Measurements from ENCODE around the gene NPY5R.

NPY5R gene

DNA sequence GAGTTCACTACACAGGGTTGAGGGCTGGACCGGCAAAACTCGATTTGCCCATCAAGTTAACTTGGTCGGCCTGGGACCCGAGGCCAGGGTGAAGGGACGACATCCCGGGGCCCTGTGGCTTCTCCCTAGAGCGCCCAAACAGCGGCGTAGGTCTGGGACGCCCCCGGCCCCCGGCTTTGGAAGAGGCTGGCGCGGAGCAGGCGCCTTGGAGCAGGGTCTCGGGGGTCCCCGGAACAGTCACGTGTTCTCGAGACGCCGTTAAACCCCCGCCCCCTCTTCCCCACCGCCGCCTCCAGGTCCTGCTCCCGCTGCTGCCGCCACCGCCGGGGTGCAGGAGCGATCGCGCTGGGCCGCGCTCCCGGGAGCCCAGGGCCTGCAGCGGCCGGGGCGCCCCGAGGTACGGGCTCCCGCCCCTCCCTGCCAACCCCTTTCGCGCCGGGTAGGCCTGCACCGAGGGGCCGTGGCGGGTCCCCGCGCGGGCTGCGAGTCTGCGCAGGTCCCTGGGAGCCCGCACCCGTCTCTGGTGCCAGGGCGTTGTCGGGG is at the start of gene NPY5R:
NPY5R (plus strand) TSS at position 289 of the 543 bp plus-strand sequence. CDS start 6,382 bp downstream, outside the sequence.
- DNase-seq (ENCODE audit: low read depth in 2 of 3, low spot score in 1 of 3), result no peak

GRCh38 chr4:163295138-163295537 is 48.6 kb upstream of the NPY5R start:
- DNase-seq (ENCODE audit: low read depth in 2 of 3, low spot score in 1 of 3), result no peak

DNA sequence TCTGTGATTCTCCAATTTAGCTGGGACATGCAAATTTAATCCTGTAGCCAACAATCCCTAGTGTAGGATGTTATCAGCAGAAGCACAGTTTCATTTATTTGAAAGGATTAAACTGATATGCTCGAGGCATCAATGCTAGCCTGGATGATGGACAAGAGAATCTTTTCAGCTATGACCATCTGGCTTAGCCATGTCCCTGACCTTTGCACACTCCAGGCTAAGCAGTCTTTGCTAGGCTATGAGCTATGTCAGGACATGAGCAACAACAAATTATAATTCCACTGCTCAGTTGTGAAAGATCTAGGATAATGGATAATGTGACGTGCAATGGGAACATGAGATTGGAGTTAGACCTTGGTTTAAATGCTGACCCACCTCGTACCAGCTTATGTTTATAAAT is 43.2 kb upstream of the NPY5R start:
- no peak for DNase-seq (ENCODE audit: low read depth in 2 of 3, low spot score in 1 of 3)

DNA sequence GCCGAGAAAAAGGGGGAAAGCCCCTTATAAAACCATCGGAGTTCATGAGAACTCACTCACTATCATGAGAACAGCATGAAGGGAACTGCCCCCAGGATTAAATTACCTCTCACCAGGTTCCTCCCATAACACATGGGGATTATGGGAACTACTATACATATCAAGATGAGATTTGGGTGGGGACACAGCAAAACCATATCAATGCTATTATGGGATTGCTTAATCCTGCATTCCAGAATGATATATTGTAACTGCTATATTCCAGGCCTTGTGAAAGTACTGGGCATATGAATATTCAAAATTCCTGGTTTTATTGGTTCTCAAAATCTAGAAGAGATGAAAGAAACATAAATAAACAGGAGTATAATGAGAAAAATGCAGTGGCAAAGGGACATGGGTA is 40.6 kb upstream of the NPY5R start:
- DNase-seq (ENCODE audit: low read depth in 2 of 3, low spot score in 1 of 3), result no peak

DNA sequence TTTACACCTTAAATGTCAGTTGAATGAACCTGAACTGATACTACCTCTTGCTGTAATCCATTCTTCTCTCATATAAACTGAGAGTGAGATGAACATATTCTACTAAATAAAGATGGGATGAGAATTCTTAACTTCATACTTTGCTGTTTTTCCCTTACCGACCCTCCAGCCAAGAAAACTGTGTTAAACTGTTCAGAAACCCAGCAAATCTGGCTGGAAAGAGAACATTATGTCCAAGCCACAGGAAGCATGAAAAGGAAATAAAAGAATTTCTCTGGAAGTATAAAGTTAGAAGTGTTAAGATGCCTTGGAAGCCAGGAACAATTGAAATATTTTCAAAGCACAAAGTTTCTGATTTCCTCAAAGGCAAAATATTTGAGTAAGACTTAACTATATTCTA is 34.2 kb upstream of the NPY5R start:
- DNase-seq (ENCODE audit: low read depth in 2 of 3, low spot score in 1 of 3), result no peak

- DNase-seq (ENCODE audit: low read depth in 2 of 3, low spot score in 1 of 3), result no peak
These were observed 26.6 kb upstream of the NPY5R start for GRCh38 chr4:163317110-163317509.

GRCh38 chr4:163330916-163331628 is 12.6 kb upstream of the NPY5R start:
- DNase-seq (ENCODE audit: low read depth in 2 of 3, low spot score in 1 of 3), result no peak

- no peak for DNase-seq (ENCODE audit: low read depth in 2 of 3, low spot score in 1 of 3)
These were observed 11.9 kb upstream of the NPY5R start for GRCh38 chr4:163331629-163332376.

GRCh38 chr4:163332526-163333406 is 10.9 kb upstream of the NPY5R start, which contains the start of gene NPY1R:
Gene NPY1R, minus strand, starts transcription at chr4:163332596. Its CDS starts 6,042 bp downstream, at chr4:163326554.
- DNase-seq (ENCODE audit: low read depth in 2 of 3, low spot score in 1 of 3), result peak; percentile 14 to 24 (median 23)

GRCh38 chr4:163335384-163335783 is 8.3 kb upstream of the NPY5R start:
- no peak for DNase-seq (ENCODE audit: low read depth in 2 of 3, low spot score in 1 of 3)

DNA sequence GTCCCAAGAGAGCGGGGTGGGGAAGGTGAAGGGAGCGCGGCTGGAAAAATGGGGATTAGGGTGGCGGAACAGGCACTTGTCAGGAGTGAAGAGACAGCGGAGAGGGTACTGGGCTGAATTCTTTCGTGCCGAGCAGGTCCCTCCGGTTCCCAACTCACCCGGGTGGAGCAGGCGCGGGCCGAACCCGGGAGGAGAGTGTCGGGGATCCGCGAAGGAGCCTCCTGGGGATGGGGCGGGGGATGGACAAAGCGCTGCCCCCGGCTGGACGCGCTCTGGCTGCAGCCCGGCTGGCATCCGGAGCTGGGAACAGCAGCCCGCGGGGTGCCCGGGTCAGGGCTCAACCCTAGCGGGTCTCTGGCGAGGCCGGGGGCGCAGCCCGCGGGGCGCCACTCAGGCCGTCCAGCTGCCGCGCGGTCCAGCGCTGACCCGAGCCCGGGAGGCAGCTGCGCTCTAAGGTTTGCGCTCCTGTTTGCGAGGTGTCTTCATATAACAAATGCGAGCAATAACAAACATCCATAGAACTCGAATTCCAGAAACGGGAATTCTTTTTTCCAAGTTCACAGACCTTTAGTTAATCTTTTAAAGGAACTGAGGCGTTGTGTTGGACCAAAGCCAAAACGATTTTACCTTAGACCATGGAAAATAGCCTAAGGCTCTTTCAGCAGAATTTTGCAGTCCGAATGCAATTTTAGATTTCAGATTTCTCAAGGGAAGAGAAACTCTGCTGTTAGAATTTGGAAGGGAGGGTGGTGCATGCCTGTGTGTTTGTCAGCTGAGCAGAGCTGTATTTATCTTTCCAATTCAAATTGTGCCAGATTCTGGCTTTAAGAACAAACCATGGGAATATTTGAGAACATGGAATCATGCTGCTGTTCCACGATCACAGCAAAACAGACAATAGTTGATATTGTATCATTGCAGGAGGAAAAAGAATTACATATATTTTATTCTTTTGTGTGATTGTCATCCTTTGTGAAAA is 744 bp downstream of the NPY5R start:
- no peak for DNase-seq (ENCODE audit: low read depth in 2 of 3, low spot score in 1 of 3)

DNA sequence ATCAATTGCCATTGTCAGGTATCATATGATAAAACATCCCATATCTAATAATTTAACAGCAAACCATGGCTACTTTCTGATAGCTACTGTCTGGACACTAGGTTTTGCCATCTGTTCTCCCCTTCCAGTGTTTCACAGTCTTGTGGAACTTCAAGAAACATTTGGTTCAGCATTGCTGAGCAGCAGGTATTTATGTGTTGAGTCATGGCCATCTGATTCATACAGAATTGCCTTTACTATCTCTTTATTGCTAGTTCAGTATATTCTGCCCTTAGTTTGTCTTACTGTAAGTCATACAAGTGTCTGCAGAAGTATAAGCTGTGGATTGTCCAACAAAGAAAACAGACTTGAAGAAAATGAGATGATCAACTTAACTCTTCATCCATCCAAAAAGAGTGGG is 7.0 kb downstream of the NPY5R start:
- DNase-seq (ENCODE audit: low read depth in 2 of 3, low spot score in 1 of 3), result no peak

- DNase-seq (ENCODE audit: low read depth in 2 of 3, low spot score in 1 of 3), result no peak
These were observed 9.4 kb downstream of the NPY5R start for GRCh38 chr4:163353054-163353453.

DNA sequence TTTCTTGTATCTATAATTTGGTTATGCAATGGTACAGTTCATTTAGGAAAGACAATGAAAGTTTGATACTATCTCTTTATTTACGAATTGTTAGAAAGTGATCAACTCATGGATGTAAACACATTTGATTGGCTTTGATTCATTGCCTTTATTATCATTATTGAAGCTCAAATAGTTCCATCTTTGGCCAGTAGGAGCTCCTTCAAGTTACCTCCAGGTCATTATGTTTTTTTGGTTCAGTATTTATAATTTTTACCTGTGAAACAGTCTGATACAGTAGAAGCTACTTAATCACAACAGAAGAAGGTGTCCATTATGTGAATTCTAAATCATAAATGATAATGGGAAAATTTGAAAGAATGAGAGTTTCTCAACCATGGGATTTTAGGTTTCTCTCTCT is 12.4 kb downstream of the NPY5R start:
- no peak for DNase-seq (ENCODE audit: low read depth in 2 of 3, low spot score in 1 of 3)

GRCh38 chr4:163367651-163368050 is 24.0 kb downstream of the NPY5R start:
- no peak for DNase-seq (ENCODE audit: low read depth in 2 of 3, low spot score in 1 of 3)

DNA sequence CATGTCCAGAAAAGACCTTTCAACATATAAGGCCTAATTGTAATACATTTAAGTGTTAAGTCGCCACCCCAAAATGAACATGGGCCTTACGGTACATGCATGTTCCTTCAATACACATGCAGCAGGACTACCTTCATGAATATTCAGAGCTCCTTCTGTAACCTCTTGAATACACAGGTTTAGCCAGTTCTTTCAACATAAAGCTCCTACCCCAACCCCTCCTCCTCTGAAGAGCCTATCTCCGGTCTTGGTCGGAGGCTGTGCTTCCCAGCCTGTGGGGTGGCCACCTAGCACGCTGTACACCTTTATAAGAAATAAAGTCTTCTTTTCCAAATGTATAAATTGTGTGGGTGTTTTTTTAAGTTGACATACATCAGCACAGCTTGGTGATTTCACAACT is 28.3 kb downstream of the NPY5R start:
- no peak for DNase-seq (ENCODE audit: low read depth in 2 of 3, low spot score in 1 of 3)

GRCh38 chr4:163378661-163379060 is 35.0 kb downstream of the NPY5R start:
- DNase-seq (ENCODE audit: low read depth in 2 of 3, low spot score in 1 of 3), result no peak

DNA sequence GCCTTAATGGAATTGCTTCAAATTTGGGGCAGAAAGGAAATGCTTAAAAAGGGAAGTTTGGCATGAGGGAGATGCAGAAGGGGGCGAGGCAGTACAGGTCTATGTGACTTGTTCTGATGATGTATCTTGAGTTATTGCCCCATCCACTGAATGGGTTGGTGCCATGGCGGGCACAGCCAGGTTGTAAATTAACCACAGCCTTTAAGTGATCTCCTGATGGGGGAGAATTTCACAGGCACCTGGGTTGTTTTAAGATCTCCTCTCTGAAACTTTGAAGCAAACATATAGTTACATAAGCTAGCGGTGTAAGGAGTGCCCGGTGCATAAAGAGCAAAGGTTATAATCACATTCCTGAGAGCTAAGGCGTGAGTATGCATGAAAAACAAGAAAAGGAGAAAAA is 37.0 kb downstream of the NPY5R start:
- DNase-seq (ENCODE audit: low read depth in 2 of 3, low spot score in 1 of 3), result no peak

GRCh38 chr4:163382178-163382869 is 38.6 kb downstream of the NPY5R start:
- DNase-seq (ENCODE audit: low read depth in 2 of 3, low spot score in 1 of 3), result no peak

Measured in stimulated activated CD4-positive, alpha-beta T cell treated with anti-CD3 and anti-CD28 coated beads, Interleukin-12 subunit alpha, Interleukin-12 subunit beta, amount 100 ng/mL, for 48 hours (primary cell).